ENCODE data around the gene GBF1. TPM values are rescaled to one million over a fixed set of nuclear protein-coding genes. Genes with fewer than 3 reads are reported as not detected.
A peak's percentile ranks its signal among the peaks of the same experiment; 100 is the strongest.

GBF1 gene
- total RNA-seq, 1 donor: 52.1 TPM

- TF ChIP-seq, protein P1, sequence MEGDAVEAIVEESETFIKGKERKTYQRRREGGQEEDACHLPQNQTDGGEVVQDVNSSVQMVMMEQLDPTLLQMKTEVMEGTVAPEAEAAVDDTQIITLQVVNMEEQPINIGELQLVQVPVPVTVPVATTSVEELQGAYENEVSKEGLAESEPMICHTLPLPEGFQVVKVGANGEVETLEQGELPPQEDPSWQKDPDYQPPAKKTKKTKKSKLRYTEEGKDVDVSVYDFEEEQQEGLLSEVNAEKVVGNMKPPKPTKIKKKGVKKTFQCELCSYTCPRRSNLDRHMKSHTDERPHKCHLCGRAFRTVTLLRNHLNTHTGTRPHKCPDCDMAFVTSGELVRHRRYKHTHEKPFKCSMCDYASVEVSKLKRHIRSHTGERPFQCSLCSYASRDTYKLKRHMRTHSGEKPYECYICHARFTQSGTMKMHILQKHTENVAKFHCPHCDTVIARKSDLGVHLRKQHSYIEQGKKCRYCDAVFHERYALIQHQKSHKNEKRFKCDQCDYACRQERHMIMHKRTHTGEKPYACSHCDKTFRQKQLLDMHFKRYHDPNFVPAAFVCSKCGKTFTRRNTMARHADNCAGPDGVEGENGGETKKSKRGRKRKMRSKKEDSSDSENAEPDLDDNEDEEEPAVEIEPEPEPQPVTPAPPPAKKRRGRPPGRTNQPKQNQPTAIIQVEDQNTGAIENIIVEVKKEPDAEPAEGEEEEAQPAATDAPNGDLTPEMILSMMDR (IDR thresholded peaks at IDR 0.05; ENCODE audit: insufficient read depth, low read length): peak; percentile 63
- DNase-seq (ENCODE audit: low read depth): peak; percentile 57
- no peak overlapping the region for H3K4me3 ChIP-seq (ENCODE audit: low read depth, low read length)
These were observed 102.0 kb downstream of the GBF1 start for GRCh38 chr10:102347236-102347828.

- H3K4me3 ChIP-seq (ENCODE audit: low read depth, low read length): no peak overlapping the region
- peak; percentile 68 for DNase-seq (ENCODE audit: low read depth)
- TF ChIP-seq, protein P1 (IDR thresholded peaks at IDR 0.05; ENCODE audit: insufficient read depth, low read length): peak; percentile 94
These were observed 106.9 kb downstream of the GBF1 start for GRCh38 chr10:102352066-102352715.

- no peak overlapping the region for H3K4me3 ChIP-seq (ENCODE audit: low read depth, low read length)
These were observed 109.1 kb downstream of the GBF1 start for GRCh38 chr10:102354451-102354850.

DNA sequence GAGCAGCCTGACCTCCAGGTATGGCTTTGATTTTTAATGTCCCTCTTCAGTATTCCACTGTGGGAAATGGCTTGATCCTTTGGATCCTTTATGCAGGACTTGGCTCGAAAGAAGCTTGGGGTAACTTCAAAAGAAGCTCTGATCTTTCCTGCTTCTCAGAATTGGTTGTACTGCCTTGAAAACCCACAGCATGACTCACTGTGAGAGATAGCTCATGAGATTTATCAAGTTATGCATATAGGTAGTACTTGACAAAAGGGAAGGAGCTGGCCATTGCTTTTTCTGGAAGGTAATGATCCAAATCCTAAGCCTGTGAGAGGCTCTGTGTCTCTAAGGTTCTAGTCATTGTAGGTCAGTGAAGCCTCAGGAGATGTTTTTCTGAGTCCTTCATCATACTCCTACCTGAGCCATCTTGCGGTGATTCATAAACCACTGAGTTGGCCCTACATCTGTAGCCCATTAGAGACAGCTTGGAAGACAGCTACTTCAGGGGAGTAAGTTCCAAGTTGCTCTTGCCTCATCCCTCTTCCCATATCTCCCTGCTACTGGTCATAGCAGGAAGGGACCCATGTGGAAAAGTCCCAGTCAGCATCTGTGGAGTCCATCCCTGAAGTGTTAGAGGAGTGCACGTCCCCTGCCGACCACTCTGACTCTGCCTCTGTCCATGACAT lies 113.5 kb downstream of the GBF1 start:
- no peak overlapping the region for H3K4me3 ChIP-seq (ENCODE audit: low read depth, low read length)
- TF ChIP-seq, protein P1 (IDR thresholded peaks at IDR 0.05; ENCODE audit: insufficient read depth, low read length): no peak
- peak; percentile 20 for DNase-seq (ENCODE audit: low read depth)

More at GRCh38 chr10:102354451-102354850, 109.1 kb downstream of the GBF1 start:
- no peak for DNase-seq (ENCODE audit: low read depth)
- TF ChIP-seq, protein P1 (IDR thresholded peaks at IDR 0.05; ENCODE audit: insufficient read depth, low read length): no peak

- TF ChIP-seq, protein P1 (IDR thresholded peaks at IDR 0.05; ENCODE audit: insufficient read depth, low read length): no peak
These were observed 122.1 kb downstream of the GBF1 start for GRCh38 chr10:102367441-102367840.

GRCh38 chr10:102368077-102368476 lies 122.7 kb downstream of the GBF1 start:
- no peak overlapping the region for H3K4me3 ChIP-seq (ENCODE audit: low read depth, low read length)
- TF ChIP-seq, protein P1 (IDR thresholded peaks at IDR 0.05; ENCODE audit: insufficient read depth, low read length): no peak
- DNase-seq (ENCODE audit: low read depth): no peak

More at GRCh38 chr10:102367441-102367840, 122.1 kb downstream of the GBF1 start:
- DNase-seq (ENCODE audit: low read depth): no peak
- no peak overlapping the region for H3K4me3 ChIP-seq (ENCODE audit: low read depth, low read length)
